Measurements from ENCODE around the gene PIGW. TPM values are rescaled to one million over a fixed set of nuclear protein-coding genes. Genes with fewer than 3 reads are reported as not detected.

The PIGW gene
- total and polyA plus RNA-seq, 2 of the 8 experiments (the other 6 are each of a cell fraction or from before 2014, with no cell fraction given): 12.1 to 28.9 TPM

DNA sequence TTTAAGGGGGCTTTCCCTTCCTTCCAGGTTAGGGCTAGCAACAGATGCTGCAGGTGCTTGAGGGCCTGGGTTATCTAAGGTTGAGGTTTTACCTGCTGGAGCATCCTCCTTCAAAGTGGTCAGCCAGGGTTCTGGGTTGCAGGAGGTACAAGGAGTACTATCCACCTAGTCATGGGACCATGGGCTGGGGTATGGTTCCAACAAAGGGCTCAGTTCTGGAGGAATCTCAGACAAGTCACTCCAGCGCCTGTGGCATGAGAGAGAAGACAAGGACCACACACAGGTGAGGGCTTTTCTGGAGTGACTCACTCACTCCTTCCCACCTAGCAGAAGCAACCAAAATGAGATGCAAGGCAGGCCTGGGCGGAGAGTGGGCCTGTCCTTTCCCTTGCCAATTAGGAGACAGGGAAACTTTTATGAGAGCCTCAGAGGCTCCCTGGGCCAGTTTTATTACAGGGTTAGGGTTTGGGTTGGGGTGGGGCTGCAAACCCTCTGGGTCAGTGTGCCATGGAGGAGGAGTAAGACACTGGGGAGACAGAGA is 2.3 kb upstream of the PIGW start:
- Histone ChIP-seq H3K27ac (ENCODE audit: low read depth, low read length) (no peak overlapping the region; the same call in 1 of the 2 replicates), H3K9ac (replicated peaks in 1 of 4; ENCODE audit: extremely low read depth in 1 of 4, low read depth in 3 of 4, low read length in 3 of 4) (no peak overlapping the region), H2BK5ac (ENCODE audit: low read depth, low read length) (no peak overlapping the region), H3K4me3 (ENCODE audit: extremely low read depth in 1 of 4, insufficient read depth in 2 of 4, low read depth in 3 of 4, low read length in 4 of 4) (no peak overlapping the region), H3K14ac (ENCODE audit: insufficient read length) (no peak overlapping the region), H3K4ac (replicated peaks; ENCODE audit: insufficient read length, low read depth, low read length) (no peak overlapping the region), H2BK15ac (ENCODE audit: low read length) (no peak overlapping the region), H4K20me1 (replicated peaks in 1 of 2; ENCODE audit: control insufficient read depth in 1 of 2, insufficient read depth in 2 of 2, low read length in 2 of 2) (peaks cover 5 to 6% of the 10 kb centered on the region in 2 experiments), H4K91ac (replicated peaks; ENCODE audit: insufficient read length, low read length) (no peak overlapping the region), H3K18ac (ENCODE audit: extremely low read depth, low read length) (no peak overlapping the region), H3K23ac (ENCODE audit: insufficient read length) (no peak overlapping the region), H2AFZ (ENCODE audit: low read length) (no peak overlapping the region), H3K56ac (replicated peaks; ENCODE audit: insufficient read length, low read depth, low read length) (no peak overlapping the region), H3K36me3 (ENCODE audit: control insufficient read depth in 2 of 4, insufficient read depth in 4 of 4, low read length in 3 of 4) (peaks cover 39 to 60% (median 54%) of the 10 kb centered on the region in 4 experiments), H4K8ac (ENCODE audit: extremely low read depth, insufficient read depth, low read length) (0 out of 2 replicates have a peak overlapping the region, but pooled peaks have one; percentile 7), H2AK5ac (ENCODE audit: low read depth, low read length) (no peak overlapping the region), H2BK12ac (ENCODE audit: low read depth, low read length) (no peak overlapping the region), H3K23me2 (ENCODE audit: low read depth, low read length) (peaks cover 13% of the 10 kb centered on the region), H3K4me1 (replicated peaks in 1 of 4; ENCODE audit: control insufficient read depth in 3 of 4, insufficient read depth in 4 of 4, low read length in 3 of 4) (peaks cover 3 to 6% (median 5%) of the 10 kb centered on the region in 4 experiments; a peak in 4 of 7 replicates), H3K9me3 (ENCODE audit: insufficient read depth in 2 of 2, low read depth in 1 of 2, low read length in 1 of 2) (no peaks in the 10 kb centered on the region), H2BK120ac (replicated peaks; ENCODE audit: low read depth, low read length) (no peak overlapping the region), H3K4me2 (ENCODE audit: insufficient read depth in 1 of 2, low read depth in 2 of 2, low read length in 2 of 2) (no peak overlapping the region; a peak in 1 of 4 replicates), H3K27me3 (replicated peaks in 1 of 4; ENCODE audit: control insufficient read depth in 3 of 4, extremely low read depth in 1 of 4, insufficient read depth in 3 of 4, low read length in 3 of 4) (no peaks in the 10 kb centered on the region), H3K79me2 (ENCODE audit: control insufficient read depth in 1 of 2, insufficient read depth in 2 of 2, low read length in 2 of 2) (peaks cover 0 to 38% of the 10 kb centered on the region in 2 experiments; a peak in 3 of 4 replicates), H2BK20ac (ENCODE audit: low read length) (no peak overlapping the region), H4K5ac (ENCODE audit: insufficient read length, low read depth, low read length) (no peak overlapping the region), H3K79me1 (ENCODE audit: low read depth, low read length) (peaks cover 3% of the 10 kb centered on the region; the same call in 1 of the 2 replicates)
- 81% methylated on average over 2 of the region's 2 CpGs; no CpG with 5 or more reads in 1 of the 2 experiments for WGBS, 2 experiments (ENCODE audit: extremely low coverage in 1 of 2, insufficient coverage in 1 of 2, insufficient read length in 1 of 2, insufficient replicate concordance in 2 of 2, low coverage in 1 of 2, low lambda C conversion rate in 2 of 2, missing lambda C conversion rate in 1 of 2)
- peak in 1 of 2 experiments; percentile 14 for DNase-seq (ENCODE audit: low read depth in 1 of 2, low spot score in 2 of 2)
- no peak for FAIRE-seq
- POLR2A ChIA-PET (ENCODE audit: partially characterized antibody): interaction anchor here (0.7 to 1.5 kb wide), 4 partner anchors 14 to 34 kb away, joined by 3 to 5 read pairs (median 4); no protein-coding TSS in a partner anchor
- CTCF ChIA-PET (ENCODE audit: partially characterized antibody): no interaction called here
- TF ChIP-seq HDAC6 (IDR thresholded peaks at IDR 0.05; ENCODE audit: low read depth, low read length): no peak
- 0 out of 2 replicates have a peak, but pooled peaks have one; percentile 10 for TF ChIP-seq POLR2AphosphoS5 (IDR thresholded peaks at IDR 0.05; ENCODE audit: low read depth, low read length)

Measured in H1 (cell line).